ENCODE measurements around the gene MKKS.

GRCh38 chr20:10481676-10482075, 47.7 kb upstream of the MKKS start:
- TF ChIP-seq CTCF (IDR thresholded peaks at IDR 0.05): no peak
- TF ChIP-seq POLR2A (IDR thresholded peaks at IDR 0.05): no peak
